ENCODE results near the gene LCNL1.
"Not testable (repeated sequence)": the region's sequence is repeated elsewhere in the genome, so short reads cannot be mapped to it uniquely, and the experiment has no call there.

The LCNL1 gene

DNA sequence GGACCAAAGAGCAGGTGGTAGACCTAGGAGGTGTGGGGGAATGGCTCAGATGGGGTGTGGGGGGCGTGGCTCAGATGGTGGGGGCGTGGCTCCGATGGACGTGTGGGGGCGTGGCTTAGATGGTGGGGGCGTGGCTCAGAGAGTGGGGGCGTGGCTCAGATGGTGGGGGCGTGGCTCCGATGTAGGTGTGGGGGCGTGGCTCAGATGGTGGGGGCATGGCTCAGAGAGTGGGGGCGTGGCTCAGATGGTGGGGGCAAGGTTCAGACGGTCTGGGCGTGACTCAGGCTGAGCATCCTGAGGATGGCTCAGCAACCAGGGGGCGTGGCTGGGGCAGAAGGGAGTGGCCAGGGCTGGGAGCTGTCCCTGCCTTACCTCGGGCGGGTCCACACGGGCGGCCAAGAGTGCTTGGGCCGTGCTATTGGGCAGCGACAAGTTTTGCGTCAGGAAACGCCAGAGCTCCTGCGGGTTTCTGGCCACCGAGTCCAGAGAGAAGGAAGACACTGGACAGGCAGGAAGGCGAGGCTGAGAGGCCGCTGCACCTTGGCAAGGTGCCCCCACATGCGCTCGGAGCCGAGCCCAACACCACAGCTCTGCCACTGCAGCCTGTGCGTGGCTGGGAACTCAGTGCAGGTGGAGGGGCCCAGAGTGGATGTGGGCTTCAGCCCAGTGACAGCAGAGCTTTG lies 39.3 kb downstream of the LCNL1 start:
- DNase-seq (ENCODE audit: low read depth in 1 of 2, low spot score in 1 of 2): peak; percentile 31 to 64

- no peak for DNase-seq (ENCODE audit: low read depth in 1 of 2, low spot score in 1 of 2)
Measured at GRCh38 chr9:137022662-137023008, 39.8 kb downstream of the LCNL1 start.

DNA sequence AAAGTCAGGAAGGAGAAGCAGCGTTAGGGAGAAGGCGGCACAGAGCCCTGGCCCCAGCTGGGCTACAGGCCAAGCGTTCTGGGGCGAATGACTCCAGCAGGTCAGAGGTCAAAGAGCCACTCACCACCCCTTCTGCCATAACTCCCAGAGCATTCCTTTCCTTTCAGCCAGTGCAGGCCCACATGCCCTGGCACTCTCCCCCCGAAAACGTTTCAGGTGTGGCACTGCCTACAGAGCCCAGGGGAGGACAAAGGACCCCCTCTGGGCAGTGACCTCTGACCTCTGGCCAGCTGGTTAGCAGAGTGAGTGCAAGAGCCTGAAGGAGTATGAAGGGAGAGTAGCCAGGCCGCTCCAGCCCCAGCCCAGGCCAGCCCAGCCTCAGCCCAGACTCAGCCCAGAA lies 40.4 kb downstream of the LCNL1 start:
- no peak for DNase-seq (ENCODE audit: low read depth in 1 of 2, low spot score in 1 of 2)

- DNase-seq (ENCODE audit: low read depth in 1 of 2, low spot score in 1 of 2): no peak
Measured at GRCh38 chr9:137023583-137023991, 40.8 kb downstream of the LCNL1 start.

DNA sequence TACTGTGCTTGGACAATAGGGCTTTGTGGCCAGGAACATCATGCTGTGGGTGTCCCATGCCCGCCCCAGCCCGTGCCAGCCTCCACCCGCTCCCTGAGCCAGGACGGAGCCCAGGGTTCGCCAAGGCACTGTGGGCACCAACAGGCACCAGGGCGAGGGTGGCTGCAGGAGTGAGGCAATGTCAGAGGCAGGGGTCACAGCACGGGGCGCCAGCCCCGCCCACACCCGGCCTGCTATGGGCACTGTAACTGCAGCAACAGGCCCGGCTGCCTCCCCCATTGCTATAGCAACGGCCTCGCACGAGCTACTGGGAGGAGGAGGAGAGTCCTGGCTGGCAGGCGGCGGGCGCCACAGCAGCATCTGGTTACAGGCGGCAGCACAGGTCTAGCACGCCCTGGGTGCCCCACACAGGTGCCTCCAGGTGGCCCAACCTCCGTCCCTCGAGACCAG lies 42.7 kb downstream of the LCNL1 start:
- no peak for DNase-seq (ENCODE audit: low read depth in 1 of 2, low spot score in 1 of 2)

DNA sequence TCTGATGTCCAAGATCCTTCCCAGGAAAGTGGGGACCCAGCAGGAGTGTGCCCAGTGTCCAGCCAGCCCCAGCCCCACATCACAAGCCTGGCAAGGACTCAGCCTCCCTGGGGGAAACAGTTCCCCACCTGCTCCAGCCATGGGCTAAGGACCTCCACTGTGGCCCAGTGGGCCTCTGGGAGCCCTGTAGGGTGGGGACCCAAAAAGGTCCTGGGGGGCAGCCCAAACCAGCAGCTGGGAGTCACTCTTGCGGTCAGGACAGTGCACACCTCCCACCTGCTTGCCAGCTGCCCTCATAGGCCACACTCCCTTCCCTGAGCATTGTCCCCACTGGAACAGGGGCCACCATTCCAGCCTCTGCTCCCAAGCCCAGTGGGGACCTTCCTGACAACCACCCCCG lies 43.6 kb downstream of the LCNL1 start:
- no peak for DNase-seq (ENCODE audit: low read depth in 1 of 2, low spot score in 1 of 2)

DNA sequence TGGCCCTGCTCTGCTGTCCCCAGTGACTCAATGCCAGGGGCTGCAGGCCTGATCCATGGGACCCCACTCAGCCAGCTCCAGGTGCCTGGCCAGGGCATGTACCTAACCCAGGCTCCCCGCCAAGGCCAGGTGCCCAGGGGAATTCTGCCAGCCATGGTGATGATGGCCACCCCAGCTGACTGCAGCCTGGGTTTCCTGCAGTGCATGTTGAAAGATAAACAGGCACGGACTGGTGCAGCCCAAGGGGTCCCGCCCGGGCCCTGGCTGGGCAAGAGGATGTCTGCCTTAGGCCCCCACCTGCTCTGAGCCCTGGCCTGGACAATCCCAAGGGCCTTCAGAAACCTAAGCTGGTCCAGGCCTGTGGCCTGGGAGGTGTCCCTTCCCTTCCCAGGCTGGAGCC lies 44.0 kb downstream of the LCNL1 start:
- DNase-seq (ENCODE audit: low read depth in 1 of 2, low spot score in 1 of 2): no peak

DNA sequence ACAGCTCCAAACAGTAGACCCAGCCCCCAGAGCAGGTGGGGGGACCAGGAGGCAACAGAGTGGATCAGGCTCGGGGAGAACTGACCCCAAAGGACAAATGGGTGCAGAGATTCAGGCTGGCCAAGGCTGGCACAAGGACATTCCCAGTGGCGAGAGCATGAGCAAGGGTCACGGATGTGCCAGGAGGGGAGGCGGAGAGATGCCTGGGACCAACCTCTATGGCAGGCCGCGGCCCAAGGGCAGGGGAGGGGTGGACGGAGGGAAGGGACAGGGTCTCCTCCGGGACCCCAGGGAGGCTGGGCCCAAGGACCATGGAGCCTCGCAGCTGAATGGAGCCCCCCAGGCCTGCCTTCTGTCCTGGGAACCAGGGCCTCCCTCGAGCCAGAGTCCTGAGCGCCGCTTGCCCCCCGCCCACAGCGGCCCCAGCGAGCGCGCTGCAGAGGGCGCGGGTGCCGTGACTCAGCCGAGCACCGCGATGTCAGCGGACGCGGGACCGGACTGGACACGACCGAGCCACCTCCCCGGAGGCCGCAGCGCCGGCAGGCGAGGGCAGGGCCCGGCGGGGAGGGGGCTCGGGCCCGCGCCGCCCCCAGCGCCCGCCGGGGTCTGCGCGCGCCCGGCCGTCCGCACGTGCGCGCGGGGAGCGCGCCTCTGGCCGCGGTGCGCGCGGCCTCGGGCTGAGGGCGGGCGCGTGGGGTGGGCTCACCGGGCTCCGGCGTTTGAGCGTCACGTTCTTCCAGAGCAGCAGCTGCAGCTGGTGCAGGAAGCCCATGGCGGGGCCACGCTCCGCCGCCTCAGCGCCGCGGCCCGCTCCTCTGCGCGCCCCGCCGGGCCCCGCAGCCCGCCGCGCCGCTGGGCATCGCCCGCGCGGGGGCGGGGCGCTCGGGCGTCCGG lies 44.8 kb downstream of the LCNL1 start, which contains the start of gene ABCA2:
ABCA2 (minus strand) TSS at position 869 of the 894 bp plus-strand sequence; CDS start at position 772, 97 bp downstream.
- DNase-seq (ENCODE audit: low read depth in 1 of 2, low spot score in 1 of 2): no peak

DNA sequence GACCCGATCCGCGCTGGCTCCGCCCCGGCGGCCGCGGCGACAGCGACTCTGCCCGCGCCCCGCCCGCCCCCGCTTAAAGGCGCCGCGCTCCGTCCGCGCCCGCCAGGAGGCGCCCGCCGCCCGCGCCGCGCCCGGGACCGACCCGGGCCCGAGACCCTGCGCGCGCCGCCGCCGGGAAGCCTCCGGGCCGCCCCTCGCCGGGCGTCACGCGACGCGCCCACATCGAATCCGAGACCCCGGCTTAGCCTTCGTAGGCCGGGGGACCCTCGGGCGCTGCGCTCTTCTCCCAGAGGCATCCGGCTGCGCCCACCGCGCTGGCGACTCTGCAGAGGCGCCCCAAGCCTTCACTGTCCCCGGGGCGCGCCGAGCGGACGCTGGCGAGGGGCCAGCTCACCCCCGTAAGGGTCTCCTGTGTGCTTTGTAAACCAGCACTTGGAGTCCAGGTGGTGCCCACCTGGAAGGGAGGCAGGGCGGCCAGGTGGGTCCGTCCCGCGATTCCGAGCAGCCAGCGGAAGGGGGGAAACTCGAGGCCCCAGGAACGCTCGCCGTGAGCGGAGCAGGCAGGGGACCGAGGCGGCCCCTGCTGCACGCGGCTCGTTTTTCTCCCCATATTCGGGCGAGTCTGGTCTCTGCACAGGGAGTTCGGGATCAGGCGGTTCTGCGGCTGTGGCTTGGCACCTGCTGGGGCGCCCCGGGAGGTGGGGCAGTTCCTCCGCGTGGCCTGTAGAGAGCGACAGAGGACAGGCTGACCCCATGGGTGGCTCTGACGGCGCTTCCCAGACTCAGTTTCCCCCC lies 45.7 kb downstream of the LCNL1 start:
- DNase-seq (ENCODE audit: low read depth in 1 of 2, low spot score in 1 of 2): peak; percentile 54 to 59

DNA sequence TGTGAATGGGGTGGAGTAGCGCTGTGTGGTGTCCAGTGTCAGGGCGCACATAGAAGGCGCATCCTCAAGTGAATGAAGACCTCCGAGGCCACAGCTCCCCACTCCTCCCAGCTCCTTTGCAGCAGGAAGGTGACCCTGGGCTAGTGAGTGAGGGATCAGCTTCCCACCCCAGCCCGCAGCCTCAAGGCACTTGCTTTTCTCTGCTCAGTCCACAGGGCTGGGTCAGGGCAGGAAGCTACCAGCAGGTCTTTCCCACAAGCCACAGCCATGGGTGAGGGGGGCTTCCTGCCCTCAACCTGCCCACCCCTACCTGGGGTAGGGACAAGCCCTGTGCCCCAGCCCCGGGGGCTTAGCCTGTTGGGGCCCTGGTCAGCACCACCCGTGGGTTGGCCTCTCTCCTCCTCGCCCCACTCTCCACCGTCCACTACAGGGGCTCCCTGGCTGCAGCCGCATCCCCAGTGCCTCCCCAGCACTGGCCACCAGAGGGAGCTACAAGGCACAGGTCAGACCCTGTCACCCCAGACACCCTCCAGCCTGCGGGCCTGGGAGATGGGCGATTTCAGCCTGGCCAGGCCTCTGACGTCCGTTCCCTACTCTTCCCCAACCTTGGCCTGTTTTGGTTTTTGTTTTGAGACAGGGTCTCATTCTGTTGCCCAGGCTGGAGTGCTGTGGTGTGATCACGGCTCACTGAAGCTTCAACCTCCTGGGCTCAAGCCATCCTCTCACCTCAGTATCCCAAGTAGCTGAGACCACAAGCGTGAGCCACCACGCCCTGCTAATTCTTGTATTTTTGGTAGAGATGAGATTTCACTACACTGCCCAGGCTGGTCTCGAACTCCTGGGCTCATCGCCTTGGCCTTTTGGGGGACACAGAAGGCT lies 46.5 kb downstream of the LCNL1 start:
- peak; percentile 43 to 65 for DNase-seq (ENCODE audit: low read depth in 1 of 2, low spot score in 1 of 2)

DNA sequence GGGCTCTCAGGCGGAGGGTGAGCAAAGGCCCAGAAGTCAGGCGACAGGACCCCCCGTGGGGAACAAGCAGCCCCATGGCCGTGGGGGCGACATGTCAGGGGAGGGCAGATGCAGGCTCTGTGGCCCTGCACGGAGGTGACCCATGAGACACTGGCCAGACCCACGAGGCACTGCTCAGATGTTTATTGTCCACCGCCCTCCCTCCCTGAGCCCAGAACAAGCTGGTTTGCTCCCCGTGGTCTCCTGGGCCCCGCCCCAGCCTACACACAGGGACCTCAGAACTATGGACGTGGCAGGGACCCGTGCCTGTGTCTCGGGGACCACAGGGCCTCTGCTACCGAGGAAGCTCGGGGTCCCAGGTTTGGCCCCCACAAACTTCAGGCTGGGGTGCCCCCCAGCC lies 47.2 kb downstream of the LCNL1 start:
- no peak for DNase-seq (ENCODE audit: low read depth in 1 of 2, low spot score in 1 of 2)

DNA sequence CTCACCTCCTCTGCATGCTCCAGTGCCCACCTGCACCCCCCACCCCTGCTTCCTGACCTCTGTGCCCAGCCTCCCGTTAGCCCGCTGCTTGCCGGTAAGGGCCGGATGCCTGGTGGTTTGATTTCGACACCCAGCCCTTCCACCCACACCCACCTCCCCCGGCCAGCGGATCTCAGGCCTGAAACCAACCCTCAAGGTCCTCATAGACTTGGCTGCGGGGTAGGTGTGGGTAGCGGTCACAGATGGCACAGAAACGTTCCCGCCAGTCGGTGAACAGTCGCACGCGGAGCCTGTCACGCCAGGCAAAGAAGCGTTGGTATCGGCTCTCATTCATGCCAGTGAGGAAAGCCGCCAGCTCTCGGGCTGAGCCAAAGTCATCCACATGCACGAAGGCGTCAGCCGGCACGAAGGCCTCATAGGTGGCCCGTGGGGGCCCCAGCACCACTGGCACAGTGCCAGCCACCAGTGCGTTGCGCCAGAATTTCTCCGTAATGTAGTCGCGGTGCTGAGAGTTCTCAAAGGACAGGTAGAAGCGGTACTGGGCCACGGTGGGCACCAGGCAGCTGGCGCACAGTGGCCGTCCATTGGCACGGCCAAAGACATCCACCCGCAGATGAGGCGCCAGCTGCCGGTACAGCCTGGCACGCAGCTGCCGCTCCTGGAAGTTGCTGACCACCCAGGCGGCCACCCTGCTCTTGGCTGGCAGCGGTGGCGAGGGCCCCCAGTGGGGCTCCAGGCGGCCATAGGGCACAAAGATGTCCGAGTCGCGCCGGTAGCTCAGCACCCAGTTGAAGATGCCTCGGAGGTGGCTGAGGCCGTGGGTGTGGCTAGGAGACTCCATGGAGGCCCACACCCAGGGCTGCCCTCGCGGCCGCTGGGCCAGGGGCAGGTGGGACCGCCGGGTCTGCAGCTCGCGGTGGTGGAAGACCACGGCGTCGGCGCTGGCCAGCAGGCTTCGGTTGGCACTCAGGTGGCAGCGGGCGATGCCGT lies 48.0 kb downstream of the LCNL1 start:
- DNase-seq (ENCODE audit: low read depth in 1 of 2, low spot score in 1 of 2): no peak

- no peak for DNase-seq (ENCODE audit: low read depth in 1 of 2, low spot score in 1 of 2)
Measured at GRCh38 chr9:137031904-137032640, 49.3 kb downstream of the LCNL1 start, which contains the start of gene FUT7. Gene FUT7, minus strand, starts transcription at chr9:137032088. Its CDS starts 97 bp downstream, at chr9:137031991.

DNA sequence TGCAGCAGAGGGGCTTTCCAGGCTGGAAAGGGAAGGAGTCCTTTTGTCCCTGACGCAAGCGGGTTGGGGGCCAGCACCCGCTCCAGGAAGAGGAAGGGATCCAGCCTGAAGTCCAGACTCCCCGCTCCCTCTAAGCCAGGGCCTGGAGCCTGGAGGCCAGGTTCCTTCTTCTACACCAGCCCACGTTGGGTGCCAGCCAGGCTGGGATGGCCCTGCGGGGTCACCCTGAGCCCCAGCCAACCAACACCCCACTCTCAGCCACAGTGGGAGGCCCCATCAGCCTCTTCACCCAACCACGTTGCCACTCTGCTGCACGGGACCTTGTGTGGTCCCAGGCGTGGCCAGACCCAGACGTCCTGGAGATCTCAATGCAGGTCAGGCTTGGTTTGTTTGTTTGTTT lies 50.1 kb downstream of the LCNL1 start:
- DNase-seq (ENCODE audit: low read depth in 1 of 2, low spot score in 1 of 2): no peak

DNA sequence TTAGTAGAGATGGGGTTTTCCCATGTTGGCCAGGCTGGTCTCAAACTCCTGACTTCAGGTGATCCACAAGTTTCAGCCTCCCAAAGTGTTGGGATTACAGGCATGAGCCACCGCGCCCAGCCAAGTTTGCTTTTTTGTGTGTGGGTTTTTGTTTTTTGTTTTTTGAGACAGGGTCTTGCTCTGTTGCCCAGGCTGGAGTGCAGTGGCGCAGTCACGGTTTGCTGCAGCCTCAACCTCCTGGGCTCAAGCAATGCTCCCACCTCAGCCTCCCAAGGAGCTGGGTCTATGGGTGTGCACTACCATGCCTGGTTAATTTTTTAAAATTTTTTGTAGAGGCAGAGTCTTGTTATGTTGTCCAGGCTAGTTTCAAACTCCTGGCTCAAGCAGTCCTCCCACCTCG lies 50.7 kb downstream of the LCNL1 start:
- not testable (repeated sequence) for DNase-seq (ENCODE audit: low read depth in 1 of 2, low spot score in 1 of 2)

GRCh38 chr9:137034039-137034708 lies 51.4 kb downstream of the LCNL1 start:
- no peak for DNase-seq (ENCODE audit: low read depth in 1 of 2, low spot score in 1 of 2)

DNA sequence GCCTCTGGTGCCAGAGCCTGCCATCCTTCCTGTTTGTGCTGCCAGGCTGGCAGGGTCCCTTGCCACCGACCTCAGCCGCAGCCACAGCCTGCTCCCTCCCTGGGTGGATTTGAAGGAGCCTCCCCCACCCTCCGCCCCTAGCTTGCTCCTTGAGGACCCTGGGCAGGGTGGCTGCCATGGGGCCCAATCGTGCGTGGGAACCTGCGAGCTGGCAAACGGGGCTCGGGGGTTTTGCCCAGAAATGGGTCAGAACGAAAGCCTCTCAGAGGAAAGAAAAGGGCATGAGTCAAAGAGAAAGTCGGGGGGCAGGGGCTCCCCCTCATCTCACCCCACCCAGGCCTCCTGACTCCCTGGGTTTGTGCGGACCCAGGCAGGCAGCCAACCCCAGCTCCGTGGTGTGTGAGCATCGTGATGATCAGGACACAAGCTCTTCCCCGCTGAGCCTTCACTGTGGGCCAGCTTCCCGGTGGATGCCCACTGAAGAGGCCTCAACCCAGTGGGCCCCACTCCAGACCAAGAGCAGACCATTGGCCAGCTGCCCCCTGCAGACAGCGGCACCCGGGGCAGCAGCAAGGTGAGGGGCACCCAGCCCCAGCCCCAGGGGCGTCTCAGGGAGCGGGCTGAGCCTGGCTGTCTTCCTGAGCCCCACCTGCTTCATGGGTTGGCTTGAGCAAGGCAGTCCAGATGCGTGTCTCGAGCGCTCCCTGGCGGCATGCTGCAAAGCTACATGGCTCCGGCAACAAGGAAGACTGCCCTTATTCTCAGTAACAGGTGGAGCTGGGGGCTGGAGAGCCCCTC lies 52.1 kb downstream of the LCNL1 start:
- peak; percentile 72 to 81 for DNase-seq (ENCODE audit: low read depth in 1 of 2, low spot score in 1 of 2)

All from stimulated activated CD4-positive, alpha-beta T cell treated with anti-CD3 and anti-CD28 coated beads, Interleukin-15, amount 100 ng/mL, for 1 hour (primary cell).